Measurements from ENCODE around the gene RWDD3. TPM values are rescaled to one million over a fixed set of nuclear protein-coding genes. Genes with fewer than 3 reads are reported as not detected.

RWDD3 gene
- total and polyA plus RNA-seq, 2 experiments from 2014 or later = 23.0 to 28.5 TPM

DNA sequence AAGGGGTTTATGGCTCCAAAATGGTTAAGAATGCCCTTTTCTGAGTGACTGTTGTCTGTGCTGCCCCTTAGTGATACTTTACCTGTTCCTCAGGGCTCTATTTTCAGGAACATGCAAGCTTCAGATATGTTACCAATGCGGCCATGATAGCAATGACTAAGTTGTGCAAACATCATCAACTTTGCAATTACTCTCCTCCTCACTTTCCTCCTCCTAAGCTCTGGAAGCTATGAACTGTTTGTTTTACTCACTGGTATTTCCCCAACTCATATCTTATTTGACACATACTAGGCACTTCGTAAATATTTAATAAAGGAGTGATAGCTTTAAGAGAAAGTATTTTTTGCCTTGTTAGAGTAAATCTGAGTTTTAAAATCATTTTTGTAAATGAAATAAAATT is 53.8 kb downstream of the RWDD3 start:
- WGBS (ENCODE audit: low lambda C conversion rate, missing lambda C conversion rate) = 52% methylated on average over 2 of the region's 2 CpGs
- Histone ChIP-seq H3K27me3 (peaks cover 28% of the 10 kb centered on the region), H4K20me1 (ENCODE audit: insufficient read depth, poor library complexity, severe bottlenecking) (no peaks in the 10 kb centered on the region), H3K9me2 (replicated peaks; ENCODE audit: insufficient read depth) (no peaks in the 10 kb centered on the region), H3K4me1 (ENCODE audit: insufficient read depth) (no peaks in the 10 kb centered on the region), H3K36me3 (replicated peaks; ENCODE audit: insufficient read depth, low read depth) (no peaks in the 10 kb centered on the region), H3K9me3 (ENCODE audit: low read depth) (no peaks in the 10 kb centered on the region), H3K4me3 (no peak overlapping the region), H3K79me2 (no peaks in the 10 kb centered on the region), H2AFZ (no peak overlapping the region), H3K4me2 (no peak overlapping the region), H3K27ac (no peak overlapping the region)
- DNase-seq (ENCODE audit: low spot score) = peak; percentile 28
- TF ChIP-seq EZH2phosphoT487 (IDR thresholded peaks at IDR 0.05; ENCODE audit: low read depth, severe bottlenecking, unreplicated experiment) = peak; percentile 99
- TF ChIP-seq, protein P1, sequence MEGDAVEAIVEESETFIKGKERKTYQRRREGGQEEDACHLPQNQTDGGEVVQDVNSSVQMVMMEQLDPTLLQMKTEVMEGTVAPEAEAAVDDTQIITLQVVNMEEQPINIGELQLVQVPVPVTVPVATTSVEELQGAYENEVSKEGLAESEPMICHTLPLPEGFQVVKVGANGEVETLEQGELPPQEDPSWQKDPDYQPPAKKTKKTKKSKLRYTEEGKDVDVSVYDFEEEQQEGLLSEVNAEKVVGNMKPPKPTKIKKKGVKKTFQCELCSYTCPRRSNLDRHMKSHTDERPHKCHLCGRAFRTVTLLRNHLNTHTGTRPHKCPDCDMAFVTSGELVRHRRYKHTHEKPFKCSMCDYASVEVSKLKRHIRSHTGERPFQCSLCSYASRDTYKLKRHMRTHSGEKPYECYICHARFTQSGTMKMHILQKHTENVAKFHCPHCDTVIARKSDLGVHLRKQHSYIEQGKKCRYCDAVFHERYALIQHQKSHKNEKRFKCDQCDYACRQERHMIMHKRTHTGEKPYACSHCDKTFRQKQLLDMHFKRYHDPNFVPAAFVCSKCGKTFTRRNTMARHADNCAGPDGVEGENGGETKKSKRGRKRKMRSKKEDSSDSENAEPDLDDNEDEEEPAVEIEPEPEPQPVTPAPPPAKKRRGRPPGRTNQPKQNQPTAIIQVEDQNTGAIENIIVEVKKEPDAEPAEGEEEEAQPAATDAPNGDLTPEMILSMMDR (IDR thresholded peaks at IDR 0.05; ENCODE audit: poor library complexity) = no peak

Other genes starting within 250 kb of the RWDD3 start
- gene ALG14, start 161.3 kb upstream of the RWDD3 start, total RNA-seq = 2.5 and 4.7 TPM in 2 replicates
- 15.2 and 22.5 TPM in 2 replicates for gene ALG14, start 161.3 kb upstream of the RWDD3 start, polyA plus RNA-seq
- 22.4 and 31.5 TPM in 2 replicates for gene TLCD4, start 116.9 kb upstream of the RWDD3 start, total RNA-seq
- 9.7 and 12.2 TPM in 2 replicates for gene TLCD4, start 116.9 kb upstream of the RWDD3 start, polyA plus RNA-seq